GM12878 (cell line): Measurements from ENCODE around the gene TMC5. TPM values are rescaled to one million over a fixed set of nuclear protein-coding genes. Genes with fewer than 3 reads are reported as not detected.

Source experiments
- ATAC-seq: fragments of 200-7000 bp; cut with Tn5 transposase; 3 replicates; pipeline ENCODE4 v1.9.1; 2020; ENCODE audit warnings: mild to moderate bottlenecking, moderate library complexity
- BruUV-seq: library from RNA; stranded (reverse); fragments of 400-500 nt; replicated peaks from 2 replicates; lab custom pipeline; 2021; lab: Mats Ljungman, UMichigan
- CTCF ChIA-PET: fragments of 300-600 bp; sonication (Branson Sonifier 250); formaldehyde crosslinking; extraction: SDS; loops from one replicate; lab custom pipeline; 2021; ENCODE audit warnings: inconsistent platforms; lab: Yijun Ruan, JAX
- POLR2A ChIA-PET: fragments of 350-600 bp; formaldehyde crosslinking; extraction: SDS; loops from one replicate; lab custom pipeline; 2021; ENCODE audit warnings: inconsistent platforms; lab: Charles Lee
- RAD21 ChIA-PET: fragments of 300-600 bp; sonication (Branson Sonifier 250); formaldehyde crosslinking; loops from one replicate; lab custom pipeline; 2023; ENCODE audit warnings: antibody characterized with exemption; ENCODE audit not compliant: unreplicated experiment; lab: Charles Lee
- SMC1A ChIA-PET: fragments of 300-600 bp; sonication (Branson Sonifier 250); formaldehyde crosslinking; loops from one replicate; lab custom pipeline; 2023; ENCODE audit not compliant: unreplicated experiment, uncharacterized antibody; lab: Charles Lee
- DNase-seq: peaks from one replicate; pipeline ENCODE4 v3.0.0-alpha.2; 2011; ENCODE audit warnings: low read depth, low spot score
- FAIRE-seq: peaks from 3 replicates; lab custom pipeline; 2011; peaks lifted over from hg19 to GRCh38; lab: Jason Lieb, UNC
- H2AFZ ChIP-seq: 2 replicates; pipeline ENCODE4 v1.6.0; 2011; ENCODE audit warnings: low read depth, low read length, control low read depth; ENCODE audit not compliant: control insufficient read depth
- H3K27ac ChIP-seq: 2 replicates; pipeline ENCODE4 v1.5.1; 2011; ENCODE audit warnings: control low read depth; ENCODE audit not compliant: control insufficient read depth, insufficient read depth
- H3K27me3 ChIP-seq, 2 experiments: replicated peaks in 1 of 2; 2 replicates each; pipeline versions ENCODE4 v1.6.0 to v1.6.1; 2011; ENCODE audit warnings: low read length in 1 of 2; ENCODE audit not compliant: control insufficient read depth in 2 of 2, insufficient read depth in 2 of 2
- H3K36me3 ChIP-seq, 2 experiments: 2 replicates each; pipeline ENCODE4 v1.5.1; 2011; ENCODE audit warnings: low read length in 1 of 2; ENCODE audit not compliant: control insufficient read depth in 2 of 2, insufficient read depth in 2 of 2
- H3K4me1 ChIP-seq: 2 replicates; pipeline ENCODE4 v1.6.1; 2011; ENCODE audit warnings: mild to moderate bottlenecking, low read length, moderate library complexity, mixed read lengths; ENCODE audit not compliant: control insufficient read depth, insufficient read depth
- H3K4me2 ChIP-seq: 2 replicates; pipeline ENCODE4 v1.6.0; 2011; ENCODE audit warnings: control low read depth; ENCODE audit not compliant: control insufficient read depth, insufficient read depth
- H3K4me3 ChIP-seq: fragments of 200-600 bp; sonication (generic); 2 replicates; pipeline ENCODE4 v1.5.1; 2016
- H3K79me2 ChIP-seq: 2 replicates; pipeline ENCODE4 v1.6.0; 2011; ENCODE audit warnings: low read length; ENCODE audit not compliant: control insufficient read depth, insufficient read depth
- H3K9ac ChIP-seq: 2 replicates; pipeline ENCODE4 v1.8.0; 2011; ENCODE audit warnings: low read length, control low read depth, mixed read lengths; ENCODE audit not compliant: control insufficient read depth, insufficient read depth
- H3K9me3 ChIP-seq: replicated peaks from 3 replicates; pipeline ENCODE4 v1.5.1; 2011; ENCODE audit warnings: mild to moderate bottlenecking, low read length; ENCODE audit not compliant: control insufficient read depth, insufficient read depth
- H4K20me1 ChIP-seq: 2 replicates; pipeline ENCODE4 v1.6.0; 2011; ENCODE audit not compliant: control insufficient read depth, insufficient read depth
- BHLHE40 ChIP-seq, 2 experiments: fragments of 450-650 bp in 1 of 2; IDR thresholded peaks; 2 replicates each; pipeline ENCODE4 v1.6.1; 2011 to 2017; ENCODE audit warnings: low read depth in 2 of 2, borderline replicate concordance in 1 of 2, improper control_type of control experiment in 1 of 2, low read length in 1 of 2, mild to moderate bottlenecking in 1 of 2
- BMI1 ChIP-seq: fragments of 450-650 bp; IDR thresholded peaks from 2 replicates; pipeline ENCODE4 v1.6.1; 2016; ENCODE audit warnings: mild to moderate bottlenecking, moderate library complexity, borderline replicate concordance
- NFYB ChIP-seq: IDR thresholded peaks from 2 replicates; pipeline ENCODE4 v1.6.1; 2011; ENCODE audit warnings: low read depth, mild to moderate bottlenecking, low read length, improper control_type of control experiment, moderate library complexity; ENCODE audit not compliant: insufficient read depth
- NRF1 ChIP-seq: conservative IDR thresholded peaks from 2 replicates; pipeline ENCODE4 v1.6.1; 2011; ENCODE audit warnings: mild to moderate bottlenecking, low read depth, low read length, improper control_type of control experiment
- RBBP5 ChIP-seq: fragments of 200-600 bp; sonication (generic); conservative IDR thresholded peaks from 2 replicates; pipeline ENCODE4 v1.6.1; 2016
- RCOR1 ChIP-seq: conservative IDR thresholded peaks from 2 replicates; pipeline ENCODE4 v1.6.1; 2012; ENCODE audit warnings: low read depth, low read length, improper control_type of control experiment
- SMARCA5 ChIP-seq: fragments of 450-650 bp; IDR thresholded peaks from 2 replicates; pipeline ENCODE4 v1.6.1; 2017; ENCODE audit warnings: mild to moderate bottlenecking
- WGBS: methylation state at CpG from one replicate; pipeline ENCODE4 v1.1.6; 2016; ENCODE audit warnings: low lambda C conversion rate; ENCODE audit not compliant: insufficient replicate concordance, insufficient coverage; ENCODE audit errors: missing lambda C conversion rate; 5-methylcytosine and 5-hydroxymethylcytosine counted together
- in situ Hi-C: fragments of 300-500 bp; cut with MboI; formaldehyde crosslinking; loops from 9 replicates; pipeline ENCODE4 v1.14.3; 2018; ENCODE audit warnings: mixed read lengths
- intact Hi-C: fragments of 100-400 bp; cut with micrococcal nuclease; formaldehyde crosslinking; loops from one replicate; pipeline ENCODE4 v1.14.2; 2022; ENCODE audit not compliant: unreplicated experiment
- polyA plus RNA-seq, 11 experiments: library from polyadenylated mRNA; depleted of rRNA in 4 of 11; unstranded in 6 of 11; stranded (reverse) in 5 of 11; fragments of >200 nt; fragmentation: Nextera tagmentation in 4 of 11; fragmentation: Illumina TruSeq in 1 of 11; extraction: Ambion mirVana in 4 of 11; extraction: Trizol in 1 of 11; gene quantifications; 1 replicate in 1 of 11; 2 replicates in 10 of 11; pipeline versions ENCODE4 v1.2.1 to v1.2.3, GENCODE V29; 2011 to 2016; ENCODE audit warnings: inconsistent platforms in 2 of 11, missing spikeins in 2 of 11, low read depth in 1 of 11
- total RNA-seq, 4 experiments: library from RNA; depleted of rRNA in 3 of 4; stranded (reverse); fragments of >200 nt in 3 of 4; fragmentation: Illumina TruSeq in 1 of 4; extraction: Trizol in 1 of 4; gene quantifications; 2 replicates each; pipeline versions ENCODE4 v1.2.1 to v1.2.3, GENCODE V29; 2013 to 2021

The TMC5 gene
- total and polyA plus RNA-seq, 10 of the 15 experiments (the other 5 are each of a cell fraction or from before 2014, with no cell fraction given), result 0.01 to 0.10 (median 0.07) TPM; not detected in 5

DNA sequence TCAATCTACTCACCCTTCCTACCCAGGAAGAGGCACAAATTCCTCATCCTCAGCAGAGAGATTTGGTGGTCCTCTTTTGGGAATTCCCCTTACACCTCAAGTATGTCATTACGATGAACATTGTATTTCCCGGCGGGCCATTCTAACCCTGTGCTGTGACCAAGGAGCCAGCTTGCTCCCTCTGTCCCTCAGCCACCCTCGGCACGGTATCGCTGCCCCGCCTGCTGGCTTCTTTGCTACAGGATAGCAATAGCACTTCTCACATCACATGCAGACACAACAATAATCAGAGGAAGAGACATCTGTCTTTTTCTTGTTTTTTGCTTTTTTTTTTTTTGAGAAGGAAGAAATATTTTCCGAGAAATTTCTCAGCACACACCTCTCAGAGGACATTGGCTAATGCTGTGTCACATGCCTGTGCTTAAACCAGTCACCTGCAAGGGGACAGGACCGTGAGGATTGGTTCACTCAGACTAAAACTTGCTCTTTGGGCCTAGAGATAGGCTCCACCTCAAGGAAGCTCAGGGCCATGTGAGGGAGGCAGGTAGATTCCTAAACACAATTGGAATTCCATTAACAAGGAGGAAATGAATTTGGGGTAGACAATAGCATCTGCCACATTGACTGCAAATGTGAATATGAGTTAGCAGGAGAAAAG is 41.2 kb downstream of the TMC5 start:
- no peak for FAIRE-seq
- Histone ChIP-seq H2AFZ (no peak overlapping the region), H3K9ac (no peak overlapping the region), H3K4me2 (no peak overlapping the region), H3K27me3 (no peaks in the 10 kb centered on the region), H3K9me3 (no peaks in the 10 kb centered on the region), H3K4me3 (no peak overlapping the region), H3K4me1 (no peaks in the 10 kb centered on the region), H3K27ac (no peak overlapping the region), H4K20me1 (no peaks in the 10 kb centered on the region), H3K79me2 (no peaks in the 10 kb centered on the region), H3K36me3 (no peaks in the 10 kb centered on the region)
- 74% methylated on average over 9 of the region's 9 CpGs for WGBS
- TF ChIP-seq RBBP5 (no peak), BHLHE40 (IDR thresholded peaks at IDR 0.05; ENCODE audit: borderline replicate concordance in 1 of 2, low read depth in 2 of 2, low read length in 1 of 2) (no peak), NFYB (0 out of 2 replicates have a peak, but pooled peaks have one; percentile 23), SMARCA5 (no peak)
- ATAC-seq, result no peak
- SMC1A ChIA-PET, result no interaction called here
- POLR2A ChIA-PET, result no interaction called here
- no peak for DNase-seq
- CTCF ChIA-PET, result no interaction called here
- intact Hi-C loops, result no loop called here
- in situ Hi-C loops, result no loop called here
- RAD21 ChIA-PET, result no interaction called here
- no TSS peak for BruUV-seq

DNA sequence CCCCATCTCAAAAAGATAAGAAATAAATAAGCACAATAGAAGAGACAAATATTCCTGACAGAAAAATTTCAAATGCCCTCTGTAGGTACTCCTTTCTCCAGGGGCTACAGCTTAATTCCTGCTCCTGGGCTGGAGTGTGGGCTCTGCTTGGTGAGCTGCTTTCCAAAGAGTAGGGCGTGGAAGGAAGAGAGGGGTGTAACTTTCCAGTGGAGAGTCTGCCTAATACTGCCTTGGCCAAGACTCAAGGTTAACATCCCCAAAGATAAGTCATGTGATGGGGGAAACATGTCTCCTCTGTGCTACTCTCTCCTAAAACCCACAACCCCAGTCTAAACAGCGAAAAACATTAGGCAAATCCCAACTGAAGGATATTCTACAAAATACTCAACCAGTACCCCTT is 42.7 kb downstream of the TMC5 start:
- Histone ChIP-seq H2AFZ (no peak overlapping the region), H3K4me2 (no peak overlapping the region), H3K27me3 (no peaks in the 10 kb centered on the region), H3K9ac (no peak overlapping the region), H3K4me3 (no peak overlapping the region), H3K27ac (no peak overlapping the region), H3K9me3 (no peaks in the 10 kb centered on the region), H3K36me3 (no peaks in the 10 kb centered on the region), H3K4me1 (no peaks in the 10 kb centered on the region), H3K79me2 (no peaks in the 10 kb centered on the region), H4K20me1 (no peaks in the 10 kb centered on the region)
- ATAC-seq (no peak), FAIRE-seq (no peak), DNase-seq (no peak)
- CTCF ChIA-PET, result no interaction called here
- WGBS, result 20% methylated on average over 2 of the region's 2 CpGs
- POLR2A ChIA-PET, result no interaction called here
- no peak for TF ChIP-seq RCOR1
- TF ChIP-seq NRF1, result no peak
- TF ChIP-seq SMARCA5, result no peak
- no peak for TF ChIP-seq BMI1
- intact Hi-C loops, result no loop called here
- in situ Hi-C loops, result no loop called here
- RAD21 ChIA-PET, result no interaction called here
- SMC1A ChIA-PET, result interaction anchor here (0.6 kb wide), 1 partner anchor 13 kb away, joined by 3 read pairs; no protein-coding TSS in a partner anchor
- BruUV-seq, result no TSS peak
